ENCODE data around the gene GRID1.

- TF ChIP-seq CTCF (IDR thresholded peaks at IDR 0.05), result no peak
- TF ChIP-seq POLR2A (IDR thresholded peaks at IDR 0.05), result no peak
These were observed 2.4 kb upstream of the GRID1 start for GRCh38 chr10:86368987-86369386.
